SK-N-SH (cell line): ENCODE measurements around the gene TIMM10.

Source experiments
- CHD2 ChIP-seq: fragments of 150-350 bp; IDR thresholded peaks from 2 replicates; pipeline ENCODE4 v1.6.1; 2018; ENCODE audit warnings: low read length; ENCODE audit not compliant: partially characterized antibody
- JUND ChIP-seq: IDR thresholded peaks from 2 replicates; pipeline ENCODE4 v1.4.0; 2012
- POLR2AphosphoS5 ChIP-seq: IDR thresholded peaks from 2 replicates; pipeline ENCODE4 v1.6.1; 2012; ENCODE audit warnings: low read depth, low read length
- RAD21 ChIP-seq: IDR thresholded peaks from 2 replicates; pipeline ENCODE4 v1.6.1; 2012; ENCODE audit warnings: mild to moderate bottlenecking, low read length
- RCOR1 ChIP-seq: fragments of 150-350 bp; IDR thresholded peaks from 2 replicates; pipeline ENCODE4 v1.6.1; 2017; ENCODE audit warnings: antibody characterized with exemption, low read length
- SIN3A ChIP-seq: IDR thresholded peaks from 2 replicates; pipeline ENCODE4 v1.6.1; 2012; ENCODE audit warnings: low read depth, mild to moderate bottlenecking, low read length, moderate library complexity, borderline replicate concordance
- SMC3 ChIP-seq: IDR thresholded peaks from 2 replicates; pipeline ENCODE4 v1.6.1; 2012; ENCODE audit warnings: low read depth, low read length, improper control_type of control experiment
- TAF1 ChIP-seq: IDR thresholded peaks from 2 replicates; pipeline ENCODE4 v1.6.1; 2012; ENCODE audit warnings: low read depth, mild to moderate bottlenecking, low read length, moderate library complexity, borderline replicate concordance
- TCF12 ChIP-seq: IDR thresholded peaks from 2 replicates; pipeline ENCODE4 v1.4.0; 2012
- YY1 ChIP-seq: IDR thresholded peaks from 2 replicates; pipeline ENCODE4 v1.4.0; 2012; ENCODE audit warnings: low read depth, mild to moderate bottlenecking
- TF ChIP-seq, protein P1 (sequence below): fragments of 200-600 bp; sonication (generic); IDR thresholded peaks from 2 replicates; pipeline ENCODE4 v1.6.1; 2017; ENCODE audit warnings: antibody characterized with exemption, mild to moderate bottlenecking, moderate library complexity
- TF ChIP-seq, protein P2 (sequence below): IDR thresholded peaks from 2 replicates; pipeline ENCODE4; 2012

DNA sequence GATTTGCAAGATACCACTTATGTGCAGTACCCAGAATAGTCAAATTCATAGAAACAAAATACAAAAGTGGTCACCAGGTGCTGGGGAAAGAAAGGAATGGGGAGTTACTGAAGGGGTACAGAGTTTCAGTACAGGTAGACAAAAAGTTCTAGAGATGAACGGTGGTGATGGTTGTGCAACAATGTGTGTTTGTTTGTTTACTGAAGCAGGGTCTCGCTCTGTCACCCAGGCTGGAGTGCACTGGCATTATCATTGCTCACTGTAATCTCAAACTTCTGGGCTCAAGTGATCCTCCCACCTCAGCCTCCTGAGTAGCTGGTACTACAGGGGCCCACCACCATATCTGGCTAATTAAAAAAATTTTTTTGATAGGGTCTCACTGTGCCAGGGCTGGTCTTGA is 24.8 kb upstream of the TIMM10 start:
- TF ChIP-seq SMC3 (no peak), CHD2 (no peak), TAF1 (no peak), POLR2AphosphoS5 (no peak), JUND (no peak), SIN3A (no peak), TCF12 (no peak), RCOR1 (no peak), RAD21 (no peak), YY1 (no peak)
- TF ChIP-seq, protein P1, sequence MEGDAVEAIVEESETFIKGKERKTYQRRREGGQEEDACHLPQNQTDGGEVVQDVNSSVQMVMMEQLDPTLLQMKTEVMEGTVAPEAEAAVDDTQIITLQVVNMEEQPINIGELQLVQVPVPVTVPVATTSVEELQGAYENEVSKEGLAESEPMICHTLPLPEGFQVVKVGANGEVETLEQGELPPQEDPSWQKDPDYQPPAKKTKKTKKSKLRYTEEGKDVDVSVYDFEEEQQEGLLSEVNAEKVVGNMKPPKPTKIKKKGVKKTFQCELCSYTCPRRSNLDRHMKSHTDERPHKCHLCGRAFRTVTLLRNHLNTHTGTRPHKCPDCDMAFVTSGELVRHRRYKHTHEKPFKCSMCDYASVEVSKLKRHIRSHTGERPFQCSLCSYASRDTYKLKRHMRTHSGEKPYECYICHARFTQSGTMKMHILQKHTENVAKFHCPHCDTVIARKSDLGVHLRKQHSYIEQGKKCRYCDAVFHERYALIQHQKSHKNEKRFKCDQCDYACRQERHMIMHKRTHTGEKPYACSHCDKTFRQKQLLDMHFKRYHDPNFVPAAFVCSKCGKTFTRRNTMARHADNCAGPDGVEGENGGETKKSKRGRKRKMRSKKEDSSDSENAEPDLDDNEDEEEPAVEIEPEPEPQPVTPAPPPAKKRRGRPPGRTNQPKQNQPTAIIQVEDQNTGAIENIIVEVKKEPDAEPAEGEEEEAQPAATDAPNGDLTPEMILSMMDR, result no peak
- TF ChIP-seq, protein P2, sequence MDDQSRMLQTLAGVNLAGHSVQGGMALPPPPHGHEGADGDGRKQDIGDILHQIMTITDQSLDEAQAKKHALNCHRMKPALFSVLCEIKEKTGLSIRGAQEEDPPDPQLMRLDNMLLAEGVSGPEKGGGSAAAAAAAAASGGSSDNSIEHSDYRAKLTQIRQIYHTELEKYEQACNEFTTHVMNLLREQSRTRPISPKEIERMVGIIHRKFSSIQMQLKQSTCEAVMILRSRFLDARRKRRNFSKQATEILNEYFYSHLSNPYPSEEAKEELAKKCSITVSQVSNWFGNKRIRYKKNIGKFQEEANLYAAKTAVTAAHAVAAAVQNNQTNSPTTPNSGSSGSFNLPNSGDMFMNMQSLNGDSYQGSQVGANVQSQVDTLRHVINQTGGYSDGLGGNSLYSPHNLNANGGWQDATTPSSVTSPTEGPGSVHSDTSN, result no peak
